Ovary (tissue), 3 donors: Measurements from ENCODE around the gene MIS12.

Experiments
- POLR2A ChIP-seq: fragments of 450-650 bp; IDR thresholded peaks from one replicate; pipeline ENCODE4 v1.6.1; 2017; ENCODE audit warnings: antibody characterized with exemption, mild to moderate bottlenecking, moderate library complexity
- TF ChIP-seq, protein P1 (sequence below), 3 donors: fragments of 450-650 bp in 2 of 3; fragments of 200-600 bp in 1 of 3; IDR thresholded peaks; one replicate each; pipeline versions ENCODE4 v1.5.1 to v1.8.0; 2016 to 2022; ENCODE audit warnings: antibody characterized with exemption in 3 of 3, mild to moderate bottlenecking in 1 of 3
- donor health status: DM: no; HTN: no; CAD: no.

DNA sequence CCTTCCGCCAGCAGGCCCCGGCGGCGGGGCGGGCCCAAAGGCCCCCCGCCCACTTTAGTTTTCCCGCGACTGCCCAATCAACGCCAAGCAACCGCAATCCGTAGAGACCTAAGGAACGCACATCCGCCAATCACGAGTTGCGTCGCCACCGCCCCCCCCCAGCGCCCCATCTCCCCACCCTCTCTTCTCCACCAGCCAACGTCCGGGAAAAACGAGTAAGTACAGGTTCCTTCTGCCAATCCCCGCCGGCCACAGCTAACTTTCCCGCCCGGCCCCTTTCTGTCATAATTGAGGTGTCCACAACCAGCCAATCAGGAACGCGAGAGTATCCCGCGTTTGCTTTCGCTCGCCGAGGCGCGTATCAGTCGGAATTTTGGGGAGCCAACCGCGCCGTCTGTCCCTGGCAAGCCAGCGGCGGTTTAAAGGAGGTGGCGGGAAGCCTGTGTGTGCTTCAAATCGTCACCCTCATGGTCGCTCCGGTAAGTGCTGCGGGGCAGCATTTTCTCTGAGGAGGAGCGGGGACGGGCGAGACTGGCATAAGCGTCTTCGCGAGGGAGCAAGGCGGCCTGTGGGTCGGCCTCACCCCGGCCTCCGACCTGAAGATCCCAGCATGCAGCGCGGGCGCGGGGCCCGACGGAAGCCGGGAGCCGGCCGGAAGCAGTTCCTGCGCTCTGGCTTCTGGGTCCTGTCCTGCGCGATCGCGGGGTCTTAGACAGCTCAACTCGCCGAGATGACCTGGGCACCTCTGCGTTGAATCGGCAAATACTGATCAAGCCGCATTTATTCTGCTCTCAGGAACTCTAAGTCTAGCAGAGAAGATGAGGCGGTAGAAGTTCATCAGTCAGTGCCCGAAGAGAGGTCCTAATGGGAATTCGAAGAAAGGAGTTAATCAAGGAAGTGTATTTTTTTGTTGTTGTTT is at the start of gene MIS12:
- TF ChIP-seq, protein P1, sequence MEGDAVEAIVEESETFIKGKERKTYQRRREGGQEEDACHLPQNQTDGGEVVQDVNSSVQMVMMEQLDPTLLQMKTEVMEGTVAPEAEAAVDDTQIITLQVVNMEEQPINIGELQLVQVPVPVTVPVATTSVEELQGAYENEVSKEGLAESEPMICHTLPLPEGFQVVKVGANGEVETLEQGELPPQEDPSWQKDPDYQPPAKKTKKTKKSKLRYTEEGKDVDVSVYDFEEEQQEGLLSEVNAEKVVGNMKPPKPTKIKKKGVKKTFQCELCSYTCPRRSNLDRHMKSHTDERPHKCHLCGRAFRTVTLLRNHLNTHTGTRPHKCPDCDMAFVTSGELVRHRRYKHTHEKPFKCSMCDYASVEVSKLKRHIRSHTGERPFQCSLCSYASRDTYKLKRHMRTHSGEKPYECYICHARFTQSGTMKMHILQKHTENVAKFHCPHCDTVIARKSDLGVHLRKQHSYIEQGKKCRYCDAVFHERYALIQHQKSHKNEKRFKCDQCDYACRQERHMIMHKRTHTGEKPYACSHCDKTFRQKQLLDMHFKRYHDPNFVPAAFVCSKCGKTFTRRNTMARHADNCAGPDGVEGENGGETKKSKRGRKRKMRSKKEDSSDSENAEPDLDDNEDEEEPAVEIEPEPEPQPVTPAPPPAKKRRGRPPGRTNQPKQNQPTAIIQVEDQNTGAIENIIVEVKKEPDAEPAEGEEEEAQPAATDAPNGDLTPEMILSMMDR (IDR thresholded peaks at IDR 0.05) = peak in 2 of 3 donors; percentile 13 to 23
- peak; percentile 81 for TF ChIP-seq POLR2A
